Endometrial microvascular endothelial cells (primary cell): ENCODE results near the gene STEAP3. TPM values are rescaled to one million over a fixed set of nuclear protein-coding genes. Genes with fewer than 3 reads are reported as not detected.

Experiments
- in situ Hi-C: cut with HindIII; loops from 2 replicates; pipeline ENCODE4 v1.10.0; 2017; ENCODE audit warnings: low sequenced_read_pairs, low pct_unique_long_range_greater_than_20kb; ENCODE audit errors: inconsistent ontology term
- total RNA-seq: library from RNA; depleted of rRNA; stranded (reverse); fragments of >200 nt; gene quantifications from one replicate; pipeline ENCODE4 v1.2.3, GENCODE V29; 2015; ENCODE audit errors: inconsistent ontology term

STEAP3 gene
- total RNA-seq, 1 donor from 2014 or later, result 20.3 TPM

GRCh38 chr2:119196301-119197125 lies 27.1 kb upstream of the STEAP3 start:
- in situ Hi-C loops, result no loop called here

GRCh38 chr2:119197126-119197405 lies 26.6 kb upstream of the STEAP3 start:
- in situ Hi-C loops, result no loop called here

GRCh38 chr2:119197529-119198239 lies 25.9 kb upstream of the STEAP3 start:
- in situ Hi-C loops, result no loop called here

- in situ Hi-C loops, result no loop called here
These were observed 25.3 kb upstream of the STEAP3 start for GRCh38 chr2:119198240-119198840.

- in situ Hi-C loops, result no loop called here
These were observed 21.8 kb upstream of the STEAP3 start for GRCh38 chr2:119201815-119202214.

- in situ Hi-C loops, result no loop called here
These were observed 20.9 kb upstream of the STEAP3 start for GRCh38 chr2:119202610-119203310.

GRCh38 chr2:119204525-119204924 lies 19.1 kb upstream of the STEAP3 start:
- in situ Hi-C loops, result no loop called here

- in situ Hi-C loops, result no loop called here
These were observed 18.5 kb upstream of the STEAP3 start for GRCh38 chr2:119205001-119205706.

GRCh38 chr2:119206201-119206600 lies 17.4 kb upstream of the STEAP3 start:
- in situ Hi-C loops, result no loop called here

GRCh38 chr2:119207447-119207846 lies 16.2 kb upstream of the STEAP3 start:
- in situ Hi-C loops, result no loop called here

GRCh38 chr2:119208791-119209203 lies 14.8 kb upstream of the STEAP3 start:
- in situ Hi-C loops, result no loop called here

- in situ Hi-C loops, result no loop called here
These were observed 11.4 kb upstream of the STEAP3 start for GRCh38 chr2:119212139-119212800.

GRCh38 chr2:119214453-119215037 lies 9.1 kb upstream of the STEAP3 start:
- in situ Hi-C loops, result no loop called here

- in situ Hi-C loops, result no loop called here
These were observed 6.6 kb upstream of the STEAP3 start for GRCh38 chr2:119216994-119217393.

GRCh38 chr2:119218478-119219064 lies 5.1 kb upstream of the STEAP3 start:
- in situ Hi-C loops, result no loop called here

GRCh38 chr2:119219873-119220272 lies 3.8 kb upstream of the STEAP3 start:
- in situ Hi-C loops, result no loop called here

- in situ Hi-C loops, result no loop called here
These were observed 2.8 kb upstream of the STEAP3 start for GRCh38 chr2:119220720-119221301.
